PC-3 (cell line): ENCODE data around the gene NR1H4. TPM values are rescaled to one million over a fixed set of nuclear protein-coding genes. Genes with fewer than 3 reads are reported as not detected.
A peak's percentile ranks its signal among the peaks of the same experiment; 100 is the strongest.

Experiments used
- ATAC-seq: fragments of 200-7000 bp; cut with Tn5 transposase; 2 replicates; pipeline ENCODE4 v1.9.1; 2020; ENCODE audit warnings: mild to moderate bottlenecking, moderate library complexity
- BruUV-seq: library from RNA; stranded (reverse); fragments of 400-500 nt; replicated peaks from 2 replicates; lab custom pipeline; 2021; lab: Mats Ljungman, UMichigan
- CTCF ChIA-PET: fragments of 300-600 bp; sonication (Branson Sonifier 250); formaldehyde crosslinking; loops from one replicate; lab custom pipeline; 2022; ENCODE audit warnings: antibody characterized with exemption; lab: Charles Lee
- POLR2A ChIA-PET: fragments of 300-600 bp; sonication (Branson Sonifier 250); formaldehyde crosslinking; loops from one replicate; lab custom pipeline; 2022; ENCODE audit warnings: antibody characterized with exemption; ENCODE audit not compliant: unreplicated experiment; lab: Charles Lee
- DNase-seq: peaks from one replicate; pipeline ENCODE4 v3.0.0-alpha.2; 2015
- H2AFZ ChIP-seq: fragments of 300-600 bp; sonication (generic); 2 replicates; pipeline ENCODE4 v1.6.0; 2016; ENCODE audit warnings: antibody characterized with exemption, low read length
- H3F3A ChIP-seq: fragments of 300-600 bp; sonication (generic); one replicate; pipeline ENCODE4 v1.6.0; 2017; ENCODE audit warnings: antibody characterized with exemption, low read length, control low read depth, mild to moderate bottlenecking; ENCODE audit not compliant: unreplicated experiment
- H3K27ac ChIP-seq: fragments of 300-600 bp; sonication (generic); 2 replicates; pipeline ENCODE4 v1.5.1; 2016; ENCODE audit warnings: mild to moderate bottlenecking, low read length
- H3K27me3 ChIP-seq: fragments of 300-600 bp; sonication (generic); 2 replicates; pipeline ENCODE4 v1.6.1; 2016; ENCODE audit warnings: low read length, mixed read lengths
- H3K36me3 ChIP-seq: fragments of 300-600 bp; sonication (generic); 2 replicates; pipeline ENCODE4 v1.6.1; 2016; ENCODE audit warnings: low read depth, mixed run types, low read length, mixed read lengths
- H3K4me1 ChIP-seq: fragments of 300-600 bp; sonication (generic); 2 replicates; pipeline ENCODE4 v1.5.1; 2016; ENCODE audit warnings: low read length; ENCODE audit not compliant: insufficient read depth
- H3K4me2 ChIP-seq: fragments of 300-600 bp; sonication (generic); 2 replicates; pipeline ENCODE4 v1.6.0; 2016; ENCODE audit warnings: low read length
- H3K4me3 ChIP-seq: fragments of 300-600 bp; sonication (generic); 2 replicates; pipeline ENCODE4 v1.5.1; 2016; ENCODE audit warnings: mild to moderate bottlenecking, low read length, mixed read lengths
- H3K79me2 ChIP-seq: fragments of 300-600 bp; sonication (generic); 2 replicates; pipeline ENCODE4 v1.6.1; 2017; ENCODE audit warnings: low read length, mixed read lengths
- H3K9ac ChIP-seq: fragments of 300-600 bp; sonication (generic); 2 replicates; pipeline ENCODE4 v1.6.0; 2016; ENCODE audit warnings: mild to moderate bottlenecking, low read length
- H3K9me2 ChIP-seq: fragments of 300-600 bp; sonication (generic); replicated peaks from 2 replicates; pipeline ENCODE4 v1.6.1; 2016; ENCODE audit warnings: mixed run types, low read length, mixed read lengths
- H3K9me3 ChIP-seq: fragments of 300-600 bp; sonication (generic); 2 replicates; pipeline ENCODE4 v1.6.1; 2016; ENCODE audit warnings: low read length, mixed read lengths
- H4K20me1 ChIP-seq: fragments of 300-600 bp; sonication (generic); 2 replicates; pipeline ENCODE4 v1.6.1; 2016; ENCODE audit warnings: low read length, mixed read lengths
- CTCF ChIP-seq: fragments of 300-600 bp; sonication (generic); conservative IDR thresholded peaks from 2 replicates; pipeline ENCODE4 v1.5.1; 2017; ENCODE audit warnings: antibody characterized with exemption, low read depth, mild to moderate bottlenecking, low read length
- EZH2 ChIP-seq: fragments of 300-600 bp; sonication (generic); IDR thresholded peaks from one replicate; pipeline ENCODE4 v1.6.1; 2017; ENCODE audit warnings: antibody characterized with exemption, mild to moderate bottlenecking, low read length; ENCODE audit not compliant: unreplicated experiment
- EZH2phosphoT487 ChIP-seq: fragments of 300-600 bp; sonication (generic); IDR thresholded peaks from 2 replicates; pipeline ENCODE4 v1.6.1; 2018; ENCODE audit warnings: mild to moderate bottlenecking, antibody characterized with exemption, low read length, borderline replicate concordance
- intact Hi-C: fragments of 100-400 bp; cut with micrococcal nuclease; formaldehyde crosslinking; loops from 2 replicates; pipeline ENCODE4 v1.9.0; 2023
- total RNA-seq: library from RNA; depleted of rRNA; stranded (reverse); fragments of >200 nt; gene quantifications from 2 replicates; pipeline ENCODE4 v1.2.3, GENCODE V29; 2014

The NR1H4 gene
- total RNA-seq, 1 experiment from 2014 or later, result not detected

GRCh38 chr12:100573292-100574186 lies 99.9 kb downstream of the NR1H4 start, which contains the start of gene GAS2L3:
Gene GAS2L3, plus strand, starts transcription at chr12:100573684. Its CDS starts 21,221 bp downstream, at chr12:100594905.
- H3F3A ChIP-seq, result no peaks in the 10 kb centered on the region
- peak within 1 kb of the TSS; percentile 67 for H3K9ac ChIP-seq
- H3K27me3 ChIP-seq, result no peaks in the 10 kb centered on the region
- H3K79me2 ChIP-seq, result peaks cover 48% of the 10 kb centered on the region
- DNase-seq, result peak; percentile 93
- H3K4me2 ChIP-seq, result peak within 1 kb of the TSS; percentile 90
- H3K9me3 ChIP-seq, result no peaks in the 10 kb centered on the region
- H3K27ac ChIP-seq, result peak within 1 kb of the TSS; percentile 14; the same call in 1 of the 2 replicates
- BruUV-seq, result no TSS peak
- ATAC-seq, result peak; percentile 86
- no peaks in the 10 kb centered on the region; the same call in 1 of the 2 replicates for H3K36me3 ChIP-seq
- peak within 1 kb of the TSS; percentile 95 for H2AFZ ChIP-seq
- ChIA-PET POLR2A (interaction anchor here (0.5 kb wide), 1 partner anchor 372 kb away, joined by 3 read pairs; no protein-coding TSS in a partner anchor), CTCF (no interaction called here)
- no peaks in the 10 kb centered on the region for H3K9me2 ChIP-seq
- H3K4me1 ChIP-seq, result peaks cover 29% of the 10 kb centered on the region
- peaks cover 11% of the 10 kb centered on the region for H4K20me1 ChIP-seq
- intact Hi-C loops, result loop anchor here (1.0 to 5.0 kb wide), 3 partner anchors 94 to 306 kb away; partner anchors contain the start of genes DEPDC4 and SCYL2
- H3K4me3 ChIP-seq, result peak within 1 kb of the TSS; percentile 84
- no peak for TF ChIP-seq EZH2phosphoT487
- TF ChIP-seq CTCF, result no peak
- no peak for TF ChIP-seq EZH2

- Histone ChIP-seq H3K4me2 (peak overlapping the region; percentile 90), H4K20me1 (peaks cover 11% of the 10 kb centered on the region), H3K36me3 (no peaks in the 10 kb centered on the region; the same call in 1 of the 2 replicates), H3K27ac (no peak overlapping the region), H2AFZ (peak overlapping the region; percentile 95), H3K4me3 (peak overlapping the region; percentile 84), H3K4me1 (peaks cover 29% of the 10 kb centered on the region), H3K9me3 (no peaks in the 10 kb centered on the region), H3K9me2 (no peaks in the 10 kb centered on the region), H3F3A (no peaks in the 10 kb centered on the region), H3K79me2 (peaks cover 57% of the 10 kb centered on the region), H3K9ac (peak overlapping the region; percentile 67), H3K27me3 (no peaks in the 10 kb centered on the region)
- DNase-seq (peak; percentile 35), ATAC-seq (peak; percentile 15)
- intact Hi-C loops, result loop anchor here (1.0 to 5.0 kb wide), 3 partner anchors 93 to 307 kb away; partner anchors contain the start of genes DEPDC4 and SCYL2
- CTCF ChIA-PET, result no interaction called here
- BruUV-seq, result TSS peak; percentile 50
- TF ChIP-seq CTCF (no peak), EZH2phosphoT487 (no peak), EZH2 (no peak)
- POLR2A ChIA-PET, result no interaction called here
Measured at GRCh38 chr12:100574187-100575074, 100.8 kb downstream of the NR1H4 start.
